MM.1S (cell line): ENCODE measurements around the gene GBF1.
A peak's percentile ranks its signal among the peaks of the same experiment; 100 is the strongest.
"Not testable (repeated sequence)": the region's sequence is repeated elsewhere in the genome, so short reads cannot be mapped to it uniquely, and the experiment has no call there.

Source experiments
- DNase-seq: peaks from one replicate; pipeline ENCODE4 v3.0.0-alpha.2; 2015
- H2AFZ ChIP-seq: fragments of 300-600 bp; sonication (generic); 2 replicates; pipeline ENCODE4 v1.6.0; 2016; ENCODE audit warnings: antibody characterized with exemption, low read length
- H3F3A ChIP-seq: fragments of 300-600 bp; sonication (generic); 2 replicates; pipeline ENCODE4 v1.6.1; 2016; ENCODE audit warnings: mild to moderate bottlenecking, antibody characterized with exemption, low read length, moderate library complexity, mixed read lengths; ENCODE audit not compliant: insufficient read depth
- H3K27ac ChIP-seq: fragments of 300-600 bp; sonication (generic); 2 replicates; pipeline ENCODE4 v1.5.1; 2016; ENCODE audit warnings: mild to moderate bottlenecking, low read length
- H3K27me3 ChIP-seq: fragments of 300-600 bp; sonication (generic); replicated peaks from 2 replicates; pipeline ENCODE4 v1.6.0; 2016; ENCODE audit warnings: low read length; ENCODE audit not compliant: insufficient read depth
- H3K36me3 ChIP-seq: fragments of 300-600 bp; sonication (generic); replicated peaks from 2 replicates; pipeline ENCODE4 v1.6.1; 2016; ENCODE audit warnings: mild to moderate bottlenecking, low read length, mixed read lengths; ENCODE audit not compliant: insufficient read depth
- H3K4me1 ChIP-seq: fragments of 300-600 bp; sonication (generic); 2 replicates; pipeline ENCODE4 v1.6.1; 2016; ENCODE audit warnings: low read length, mixed read lengths
- H3K4me2 ChIP-seq: fragments of 300-600 bp; sonication (generic); 2 replicates; pipeline ENCODE4 v1.6.0; 2016; ENCODE audit warnings: low read depth, low read length
- H3K4me3 ChIP-seq: fragments of 300-600 bp; sonication (generic); 2 replicates; pipeline ENCODE4 v1.5.1; 2016; ENCODE audit warnings: low read length, mixed read lengths
- H3K79me2 ChIP-seq: fragments of 300-600 bp; sonication (generic); 2 replicates; pipeline ENCODE4 v1.6.1; 2016; ENCODE audit warnings: mixed run types, low read length, mixed read lengths
- H3K9ac ChIP-seq: fragments of 300-600 bp; sonication (generic); 2 replicates; pipeline ENCODE4 v1.6.1; 2016; ENCODE audit warnings: low read length, mixed read lengths
- H3K9me2 ChIP-seq: fragments of 300-600 bp; sonication (generic); replicated peaks from 2 replicates; pipeline ENCODE4 v1.6.1; 2016; ENCODE audit warnings: mild to moderate bottlenecking, low read length, mixed read lengths; ENCODE audit not compliant: insufficient read depth
- H3K9me3 ChIP-seq: fragments of 300-600 bp; sonication (generic); replicated peaks from 2 replicates; pipeline ENCODE4 v1.6.1; 2016; ENCODE audit warnings: mild to moderate bottlenecking, low read length, mixed read lengths; ENCODE audit not compliant: insufficient read depth
- H4K20me1 ChIP-seq: fragments of 300-600 bp; sonication (generic); 2 replicates; pipeline ENCODE4 v1.6.1; 2016; ENCODE audit warnings: mild to moderate bottlenecking, low read length, moderate library complexity, mixed read lengths; ENCODE audit not compliant: insufficient read depth
- CTCF ChIP-seq: fragments of 300-600 bp; sonication (generic); IDR thresholded peaks from 2 replicates; pipeline ENCODE4 v1.5.1; 2016; ENCODE audit warnings: antibody characterized with exemption, low read length, mixed read lengths
- EZH2 ChIP-seq: fragments of 300-600 bp; sonication (generic); optimal IDR thresholded peaks from 2 replicates; pipeline ENCODE3; 2017; ENCODE audit warnings: low read depth, mild to moderate bottlenecking, antibody characterized with exemption, low read length, mixed read lengths
- EZH2phosphoT487 ChIP-seq: fragments of 300-600 bp; sonication (generic); IDR thresholded peaks from 2 replicates; pipeline ENCODE4 v1.6.1; 2018; ENCODE audit warnings: antibody characterized with exemption, low read length

GBF1 gene

GRCh38 chr10:102211615-102212299, 33.6 kb upstream of the GBF1 start:
- no peaks in the 10 kb centered on the region for H3K9me2 ChIP-seq
- no peak overlapping the region for H3K4me2 ChIP-seq
- DNase-seq = peak; percentile 37
- H3K4me1 ChIP-seq = peaks cover 7% of the 10 kb centered on the region
- no peaks in the 10 kb centered on the region for H3K36me3 ChIP-seq
- no peaks in the 10 kb centered on the region for H3K27me3 ChIP-seq
- H3K9ac ChIP-seq = no peak overlapping the region
- no peaks in the 10 kb centered on the region for H3K79me2 ChIP-seq
- no peak overlapping the region for H3K4me3 ChIP-seq
- no peaks in the 10 kb centered on the region for H4K20me1 ChIP-seq
- H2AFZ ChIP-seq = no peak overlapping the region
- H3K9me3 ChIP-seq = no peaks in the 10 kb centered on the region
- no peak overlapping the region for H3K27ac ChIP-seq
- no peaks in the 10 kb centered on the region for H3F3A ChIP-seq
- TF ChIP-seq EZH2 (no peak), EZH2phosphoT487 (no peak), CTCF (no peak)

DNA sequence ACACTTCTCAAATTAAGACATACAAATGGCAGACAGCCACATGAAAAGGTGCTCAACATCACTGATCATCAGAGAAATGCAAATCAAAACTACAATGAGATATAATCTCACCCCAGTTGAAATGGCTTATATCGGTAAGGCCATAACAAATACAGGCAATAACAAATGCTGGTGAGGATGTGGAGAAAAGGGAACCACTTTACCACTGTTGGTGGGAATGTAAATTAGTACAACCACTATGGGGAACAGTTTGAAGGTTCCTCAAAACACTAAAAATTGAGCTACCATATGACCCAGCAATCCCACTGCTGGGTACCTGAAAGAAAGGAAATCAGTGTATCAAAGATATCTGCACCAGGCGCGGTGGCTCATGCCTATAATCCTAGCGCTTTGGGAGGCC, 31.7 kb upstream of the GBF1 start:
- not testable (repeated sequence) for H3K4me1 ChIP-seq, H3K9me2 ChIP-seq, H2AFZ ChIP-seq, H3K36me3 ChIP-seq, H3K79me2 ChIP-seq, H3K27me3 ChIP-seq, H3K4me2 ChIP-seq, H3F3A ChIP-seq, DNase-seq, H3K27ac ChIP-seq, H3K4me3 ChIP-seq, H3K9ac ChIP-seq, H3K9me3 ChIP-seq, H4K20me1 ChIP-seq

GRCh38 chr10:102219370-102219769, 26.0 kb upstream of the GBF1 start:
- Histone ChIP-seq H3K27ac (no peak overlapping the region), H3F3A (no peaks in the 10 kb centered on the region), H3K27me3 (no peaks in the 10 kb centered on the region), H3K4me1 (no peaks in the 10 kb centered on the region), H3K79me2 (no peaks in the 10 kb centered on the region), H2AFZ (no peak overlapping the region), H3K4me3 (no peak overlapping the region), H4K20me1 (no peaks in the 10 kb centered on the region), H3K9me3 (no peaks in the 10 kb centered on the region), H3K36me3 (no peaks in the 10 kb centered on the region), H3K4me2 (no peak overlapping the region), H3K9me2 (no peaks in the 10 kb centered on the region), H3K9ac (no peak overlapping the region)
- DNase-seq = no peak
- TF ChIP-seq CTCF (no peak), EZH2phosphoT487 (no peak), EZH2 (no peak)

DNA sequence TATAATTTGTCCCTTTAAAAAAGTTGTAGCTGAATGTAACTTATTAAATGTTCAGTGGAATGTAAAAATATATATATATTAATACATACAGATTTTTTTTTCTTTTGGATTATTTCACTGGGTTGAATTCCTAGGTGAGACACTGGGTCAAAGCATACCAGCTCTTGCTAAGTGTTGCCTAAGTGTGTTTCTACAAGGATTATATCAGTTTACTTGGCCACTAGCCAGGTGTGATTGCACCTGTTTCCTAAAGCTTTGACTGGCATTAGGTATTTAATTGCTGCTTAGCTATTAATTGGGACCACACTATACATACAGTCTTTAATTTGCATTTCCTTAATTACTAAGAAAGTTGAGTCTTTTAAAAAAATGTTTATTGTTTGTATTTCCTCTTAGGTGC, 24.7 kb upstream of the GBF1 start:
- Histone ChIP-seq H3F3A (no peaks in the 10 kb centered on the region), H2AFZ (no peak overlapping the region), H3K79me2 (no peaks in the 10 kb centered on the region), H3K27me3 (no peaks in the 10 kb centered on the region), H3K4me3 (no peak overlapping the region), H3K27ac (no peak overlapping the region), H3K9ac (no peak overlapping the region), H3K4me1 (0 out of 2 replicates have a peak, but pooled peaks cover 1% of the 10 kb centered on the region), H3K36me3 (no peaks in the 10 kb centered on the region), H3K4me2 (no peak overlapping the region), H3K9me2 (no peaks in the 10 kb centered on the region), H4K20me1 (no peaks in the 10 kb centered on the region), H3K9me3 (no peaks in the 10 kb centered on the region)
- no peak for DNase-seq
- TF ChIP-seq EZH2 = no peak
- TF ChIP-seq CTCF = no peak
- TF ChIP-seq EZH2phosphoT487 = no peak
